ENCODE data around the gene ANOS1. TPM values are rescaled to one million over a fixed set of nuclear protein-coding genes. Genes with fewer than 3 reads are reported as not detected.

Gene ANOS1
- polyA plus RNA-seq, 2 of the 4 experiments (the other 2 are of a cell fraction) = 0.04 TPM; not detected in 1

- WGBS (ENCODE audit: missing lambda C conversion rate) = 0% methylated on average over 2 of the region's 2 CpGs
- no peak for DNase-seq (ENCODE audit: low read depth in 1 of 2, low spot score in 1 of 2)
- FAIRE-seq = no peak
- H3K27ac ChIP-seq = no peak overlapping the region
- ATAC-seq = no peak
- no peaks in the 10 kb centered on the region for H3K4me1 ChIP-seq
- TF ChIP-seq HES2 (IDR thresholded peaks at IDR 0.05) (no peak), KDM5A (IDR thresholded peaks at IDR 0.05) (no peak), BCL3 (IDR thresholded peaks at IDR 0.05) (no peak), BHLHE40 (IDR thresholded peaks at IDR 0.05; ENCODE audit: low read depth, low read length) (no peak), JUNB (IDR thresholded peaks at IDR 0.05) (no peak), CBX8 (IDR thresholded peaks at IDR 0.05) (no peak), PHF8 (IDR thresholded peaks at IDR 0.05; ENCODE audit: borderline replicate concordance, low read depth) (no peak), RARB (CRISPR knock-in tag; IDR thresholded peaks at IDR 0.05) (no peak), ATOH8 (CRISPR knock-in tag; IDR thresholded peaks at IDR 0.05; ENCODE audit: low read depth) (no peak)
- H3K4me3 ChIP-seq = no peak overlapping the region
- H3K9me3 ChIP-seq = no peaks in the 10 kb centered on the region
- ChIA-PET CTCF (no interaction called here), POLR2A (no interaction called here)
- H3K4me2 ChIP-seq = no peak overlapping the region
These were observed 20.5 kb downstream of the ANOS1 start for GRCh38 chrX:8711401-8711800.

GRCh38 chrX:8704184-8704583, 27.8 kb downstream of the ANOS1 start:
- TF ChIP-seq JUNB (IDR thresholded peaks at IDR 0.05) = no peak
- TF ChIP-seq ZSCAN20 (CRISPR knock-in tag; IDR thresholded peaks at IDR 0.05) = no peak
- TF ChIP-seq PHF8 (IDR thresholded peaks at IDR 0.05; ENCODE audit: borderline replicate concordance, low read depth) = no peak
- no peak for TF ChIP-seq REST (IDR thresholded peaks at IDR 0.05)
- TF ChIP-seq HOXB13 (CRISPR knock-in tag; IDR thresholded peaks at IDR 0.05; ENCODE audit: low read depth) = no peak
- no peak for TF ChIP-seq TFCP2L1 (CRISPR knock-in tag; IDR thresholded peaks at IDR 0.05)
- no peak for TF ChIP-seq MAFK (IDR thresholded peaks at IDR 0.05; ENCODE audit: partially characterized antibody)
- no peak for TF ChIP-seq NR3C1 (IDR thresholded peaks at IDR 0.05)
- ChIA-PET CTCF (no interaction called here), POLR2A (no interaction called here)
- DNase-seq (ENCODE audit: low read depth in 1 of 2, low spot score in 1 of 2) (no peak), ATAC-seq (no peak), FAIRE-seq (no peak)
- Histone ChIP-seq H3K4me3 (no peak overlapping the region), H3K9me3 (no peaks in the 10 kb centered on the region), H3K27ac (no peak overlapping the region), H3K4me2 (no peak overlapping the region), H3K4me1 (no peaks in the 10 kb centered on the region)
- WGBS (ENCODE audit: missing lambda C conversion rate) = 4% methylated on average over 2 of the region's 2 CpGs

- ATAC-seq (no peak), FAIRE-seq (no peak), DNase-seq (ENCODE audit: low read depth in 1 of 2, low spot score in 1 of 2) (no peak)
- no peak overlapping the region for H3K4me2 ChIP-seq
- ChIA-PET CTCF (no interaction called here), POLR2A (no interaction called here)
- no peaks in the 10 kb centered on the region for H3K4me1 ChIP-seq
- H3K27ac ChIP-seq = no peak overlapping the region
- H3K4me3 ChIP-seq = no peak overlapping the region
- TF ChIP-seq MYC (IDR thresholded peaks at IDR 0.05; ENCODE audit: borderline replicate concordance, low read length) (no peak), HOXA7 (CRISPR knock-in tag; IDR thresholded peaks at IDR 0.05) (no peak), ZC3H11A (IDR thresholded peaks at IDR 0.05) (no peak), HMGXB4 (CRISPR knock-in tag; IDR thresholded peaks at IDR 0.05; ENCODE audit: borderline replicate concordance) (no peak), CHD2 (IDR thresholded peaks at IDR 0.05; ENCODE audit: low read length, partially characterized antibody) (no peak), HEYL (CRISPR knock-in tag; IDR thresholded peaks at IDR 0.05) (no peak), PHF8 (IDR thresholded peaks at IDR 0.05; ENCODE audit: borderline replicate concordance, low read depth) (no peak), RNF2 (IDR thresholded peaks at IDR 0.05; ENCODE audit: borderline replicate concordance, low read depth) (no peak), EP300 (IDR thresholded peaks at IDR 0.05) (no peak), TP53 (CRISPR knock-in tag; IDR thresholded peaks at IDR 0.05) (no peak), KDM5A (IDR thresholded peaks at IDR 0.05) (no peak), CBX2 (IDR thresholded peaks at IDR 0.05; ENCODE audit: borderline replicate concordance, low read depth) (no peak), TFCP2L1 (CRISPR knock-in tag; IDR thresholded peaks at IDR 0.05) (no peak)
- WGBS (ENCODE audit: missing lambda C conversion rate) = 85% methylated on average over 1 of the region's 1 CpG
- H3K9me3 ChIP-seq = no peaks in the 10 kb centered on the region
These were observed 39.1 kb downstream of the ANOS1 start for GRCh38 chrX:8692871-8693270.
